Hematopoietic multipotent progenitor cell treated with erythropoietin and hydrocortisone succinate and interleukin-3 and kit ligand, for 4 days (in vitro differentiated cells): ENCODE results near the gene WASF2.
"Not testable (repeated sequence)": the region's sequence is repeated elsewhere in the genome, so short reads cannot be mapped to it uniquely, and the experiment has no call there.

Source experiments
- DNase-seq: peaks from one replicate; pipeline ENCODE4 v3.0.0-alpha.2; 2015

The WASF2 gene

GRCh38 chr1:27447399-27447798 is 42.6 kb downstream of the WASF2 start:
- DNase-seq = no peak

GRCh38 chr1:27446496-27447020 is 43.4 kb downstream of the WASF2 start:
- DNase-seq = peak; percentile 42

DNA sequence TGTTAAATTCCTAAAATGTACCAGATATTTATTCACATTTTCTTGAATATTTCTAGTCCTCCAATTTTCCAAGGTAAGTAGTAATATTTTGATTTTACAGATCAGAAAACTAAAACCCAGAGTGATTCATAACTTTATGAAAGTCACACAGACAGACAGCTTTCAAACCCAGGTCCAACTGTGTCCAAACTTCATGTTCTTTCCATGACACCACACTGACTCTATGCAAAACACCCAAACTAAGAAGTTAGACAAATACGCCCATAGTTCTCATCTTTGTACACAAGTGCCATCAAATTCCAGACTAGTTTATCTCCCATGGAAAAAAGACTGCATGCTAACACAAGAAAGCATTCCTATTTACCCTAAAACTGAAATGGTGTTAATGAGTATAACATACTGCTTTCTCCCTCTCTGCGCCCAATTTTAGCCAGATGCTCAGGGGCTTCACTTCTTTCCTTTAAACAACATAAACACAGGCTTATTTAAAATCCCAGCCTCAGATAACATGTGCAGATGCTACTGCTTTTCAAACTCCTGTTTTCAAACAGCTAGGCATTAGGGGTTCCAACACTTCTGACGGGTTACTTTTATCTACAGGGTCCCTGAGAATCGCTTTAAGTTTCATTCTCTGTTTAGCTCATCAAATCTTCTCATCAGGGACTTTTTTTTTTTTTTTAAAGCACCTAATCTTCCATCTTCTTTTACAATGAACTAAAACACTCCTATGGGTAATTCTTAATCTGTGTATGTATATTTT is 44.6 kb downstream of the WASF2 start:
- no peak for DNase-seq

DNA sequence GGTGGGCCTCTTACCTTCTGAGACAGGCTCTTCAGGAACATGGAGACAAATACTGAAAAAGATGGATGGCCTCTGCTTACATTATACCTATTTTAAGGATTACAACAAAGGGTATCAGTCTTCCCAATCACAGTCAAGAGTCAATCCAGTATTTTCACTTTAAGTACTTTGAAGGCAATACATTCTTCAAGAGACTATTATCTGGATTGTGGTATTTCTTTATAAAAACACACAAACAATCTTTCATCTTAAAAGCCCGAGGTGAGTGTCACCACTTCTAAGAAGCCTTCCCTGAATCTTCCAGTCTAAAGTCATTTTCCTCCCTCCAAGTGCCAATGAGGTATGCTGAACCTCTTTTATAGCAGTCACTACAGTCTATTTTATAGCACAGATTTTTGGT is 45.3 kb downstream of the WASF2 start:
- DNase-seq = no peak

DNA sequence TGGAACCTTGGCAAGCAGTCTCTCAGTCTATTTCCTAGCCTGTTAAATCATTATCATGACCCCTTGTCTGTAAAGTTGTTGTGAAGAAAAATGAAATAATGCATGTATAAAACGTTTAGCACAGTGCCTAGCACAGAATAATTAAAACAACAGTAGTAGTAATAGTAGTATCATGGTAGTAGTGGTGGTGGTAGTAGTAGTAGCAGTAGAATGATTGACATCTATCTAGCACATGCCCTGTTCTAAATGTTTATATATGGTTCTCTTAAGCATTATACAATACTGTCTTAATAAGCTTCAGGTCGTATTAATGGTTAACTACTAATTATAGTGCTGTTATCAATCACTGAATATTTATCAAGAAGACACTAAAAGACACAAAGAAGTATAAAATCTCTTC is 50.8 kb downstream of the WASF2 start:
- no peak for DNase-seq

- peak; percentile 38 for DNase-seq
These were observed 51.3 kb downstream of the WASF2 start for GRCh38 chr1:27438621-27439061.

DNA sequence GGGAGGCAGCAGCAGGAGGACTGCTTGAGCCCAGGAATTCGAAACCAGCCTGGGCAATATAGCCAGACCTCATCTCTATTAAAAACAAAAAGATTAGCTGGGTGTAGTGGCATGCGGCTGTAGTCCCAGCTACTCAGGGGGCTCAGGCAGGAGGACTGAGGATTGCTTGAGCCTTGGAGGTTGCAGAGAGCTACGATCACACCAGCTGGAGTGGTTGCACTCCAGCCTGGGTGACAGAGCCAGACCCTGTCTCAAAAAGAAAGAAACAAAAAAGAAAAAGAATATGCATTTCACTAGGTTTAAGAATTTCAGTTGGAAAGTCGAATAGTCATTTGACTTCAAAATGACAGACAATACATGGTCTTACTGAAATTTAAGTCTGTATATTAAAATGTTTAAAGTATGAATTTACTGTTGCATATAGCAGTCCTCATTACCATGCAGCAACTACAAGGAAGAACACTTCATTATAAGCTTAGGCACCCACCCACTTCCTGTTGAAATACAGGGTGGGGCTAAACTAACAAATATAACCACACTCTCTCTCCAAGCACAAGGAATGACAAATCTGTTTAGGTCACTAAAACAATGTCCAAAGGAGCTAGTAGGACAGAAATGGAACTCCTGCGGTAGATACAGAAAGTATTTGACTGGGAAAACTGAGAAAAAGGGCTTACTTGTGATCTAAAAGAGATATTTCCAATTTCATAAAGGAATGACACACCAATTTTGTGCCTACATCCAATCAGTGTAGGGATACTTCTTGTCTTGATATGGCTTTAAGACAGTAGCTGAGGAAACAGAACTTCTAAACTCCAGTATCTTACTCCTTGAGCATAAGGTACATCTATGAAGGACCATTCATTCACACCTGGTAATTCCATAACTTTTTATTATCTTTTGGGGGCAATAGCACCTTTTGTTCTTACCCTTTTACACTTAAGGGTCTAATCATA is 53.5 kb downstream of the WASF2 start:
- peak; percentile 80 for DNase-seq

DNA sequence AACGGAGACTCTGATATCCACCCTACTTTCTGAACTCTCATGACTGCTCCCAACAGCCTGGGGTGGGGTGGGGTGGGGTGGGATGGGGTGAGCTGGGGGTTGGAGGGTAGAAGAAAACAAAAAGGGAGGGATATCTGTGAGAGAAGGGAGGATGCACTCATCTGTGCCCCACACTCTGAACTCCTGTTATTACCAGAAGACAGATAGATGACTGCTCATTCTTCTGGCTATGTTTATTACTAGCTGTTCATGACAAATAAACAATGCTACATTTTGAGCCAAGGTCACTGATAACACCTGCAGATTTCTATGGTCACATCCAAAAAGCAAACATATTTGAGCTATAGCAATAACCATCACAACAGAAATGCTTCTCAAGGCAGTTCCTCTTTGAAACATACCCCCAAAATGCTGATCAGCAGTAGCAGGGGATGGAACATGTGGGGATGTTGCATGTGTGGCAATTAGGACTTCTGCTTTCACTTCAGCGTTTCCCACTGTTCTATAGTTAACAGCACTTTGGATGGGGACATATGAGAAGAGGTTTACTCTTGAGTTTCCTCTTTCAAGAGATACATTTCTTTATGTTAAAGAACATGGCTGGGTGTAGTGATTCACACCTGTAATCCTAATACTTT is 54.3 kb downstream of the WASF2 start:
- DNase-seq = peak; percentile 89

GRCh38 chr1:27433706-27434105 is 56.3 kb downstream of the WASF2 start:
- DNase-seq = no peak

GRCh38 chr1:27432725-27433124 is 57.2 kb downstream of the WASF2 start:
- not testable (repeated sequence) for DNase-seq

DNA sequence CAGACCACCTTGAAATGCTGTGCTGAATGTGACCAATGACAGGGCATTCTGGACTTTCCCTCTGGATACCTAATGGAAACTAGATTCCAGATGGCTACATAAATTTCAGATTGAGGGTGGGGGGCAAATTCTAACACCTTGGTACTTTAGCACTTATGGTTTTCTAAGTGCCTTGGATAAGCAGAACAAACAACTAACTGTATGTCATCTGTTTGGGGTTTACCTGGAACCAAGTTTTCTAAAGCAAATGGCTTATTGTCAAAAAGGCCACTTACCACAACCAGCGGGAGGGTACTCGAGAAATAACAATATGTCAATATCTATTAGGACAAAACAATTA is 58.4 kb downstream of the WASF2 start:
- DNase-seq = no peak

GRCh38 chr1:27430903-27431600 is 58.9 kb downstream of the WASF2 start:
- DNase-seq = peak; percentile 85

GRCh38 chr1:27429029-27429425 is 60.9 kb downstream of the WASF2 start:
- peak; percentile 21 for DNase-seq

GRCh38 chr1:27428316-27429028 is 61.5 kb downstream of the WASF2 start:
- DNase-seq = peak; percentile 93

- peak; percentile 19 for DNase-seq
These were observed 62.1 kb downstream of the WASF2 start for GRCh38 chr1:27427816-27428315.

DNA sequence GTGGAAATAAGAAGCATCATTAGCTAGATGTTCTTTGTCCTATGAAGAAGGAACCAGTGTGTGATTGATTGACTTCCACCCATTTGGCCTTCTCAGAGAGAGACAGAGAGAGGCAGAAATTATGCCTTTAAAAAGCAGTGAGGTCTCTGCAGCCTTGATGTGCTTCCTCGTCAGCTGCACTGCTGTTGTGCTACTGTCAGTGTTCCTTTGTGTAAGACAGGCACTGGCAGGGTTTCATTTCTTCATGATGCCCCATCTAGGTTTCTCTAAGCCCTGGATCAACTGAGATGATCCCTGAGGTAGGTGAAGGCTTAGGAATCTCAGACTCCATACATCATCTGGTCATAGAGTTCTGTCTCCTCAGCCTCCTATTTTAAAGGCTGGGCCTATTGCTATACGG is 62.6 kb downstream of the WASF2 start:
- DNase-seq = peak; percentile 19

GRCh38 chr1:27423709-27424108 is 66.3 kb downstream of the WASF2 start:
- DNase-seq = no peak

DNA sequence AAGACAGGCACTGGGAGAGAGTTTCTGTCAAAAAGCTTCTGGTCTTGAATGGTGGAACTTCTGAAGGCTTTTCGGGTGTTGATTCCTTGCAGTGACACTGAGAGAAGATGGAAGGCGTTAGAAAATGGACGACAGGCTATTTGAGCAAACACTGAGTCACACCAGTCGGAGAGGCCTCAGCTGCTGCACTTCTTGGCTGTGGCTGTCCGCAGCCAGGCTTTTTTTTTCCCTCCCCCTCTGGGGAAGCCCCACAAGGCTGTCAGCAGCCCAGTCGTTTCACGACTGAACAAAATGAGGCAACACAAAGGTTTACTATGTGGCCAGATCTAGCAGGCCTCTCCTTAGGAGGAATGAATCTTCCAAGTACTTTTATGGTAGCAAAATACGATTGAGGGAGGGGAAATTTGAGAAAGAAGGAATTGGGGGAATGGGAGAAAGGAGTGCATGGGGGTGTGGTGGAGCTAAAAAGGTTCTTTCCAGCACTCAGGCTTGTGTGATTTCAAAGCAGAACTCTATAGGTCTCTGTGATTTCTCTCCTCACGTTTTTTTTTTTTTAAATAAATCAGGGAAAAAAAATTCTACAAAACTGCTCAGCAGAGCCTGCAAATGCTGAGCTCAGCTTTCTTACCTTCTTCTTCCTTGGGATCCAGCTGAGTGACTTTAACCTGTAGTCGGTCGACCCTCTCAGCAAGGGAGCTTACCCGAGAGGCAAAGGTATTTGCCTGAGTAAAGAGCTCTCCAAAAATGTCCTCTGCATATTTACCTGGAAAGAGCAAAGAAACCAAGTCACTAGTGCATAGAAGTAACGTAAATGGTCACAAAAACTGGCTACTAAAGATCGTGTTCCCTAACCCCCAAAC is 71.4 kb downstream of the WASF2 start:
- DNase-seq = no peak

GRCh38 chr1:27417713-27418112 is 72.3 kb downstream of the WASF2 start:
- DNase-seq = no peak

DNA sequence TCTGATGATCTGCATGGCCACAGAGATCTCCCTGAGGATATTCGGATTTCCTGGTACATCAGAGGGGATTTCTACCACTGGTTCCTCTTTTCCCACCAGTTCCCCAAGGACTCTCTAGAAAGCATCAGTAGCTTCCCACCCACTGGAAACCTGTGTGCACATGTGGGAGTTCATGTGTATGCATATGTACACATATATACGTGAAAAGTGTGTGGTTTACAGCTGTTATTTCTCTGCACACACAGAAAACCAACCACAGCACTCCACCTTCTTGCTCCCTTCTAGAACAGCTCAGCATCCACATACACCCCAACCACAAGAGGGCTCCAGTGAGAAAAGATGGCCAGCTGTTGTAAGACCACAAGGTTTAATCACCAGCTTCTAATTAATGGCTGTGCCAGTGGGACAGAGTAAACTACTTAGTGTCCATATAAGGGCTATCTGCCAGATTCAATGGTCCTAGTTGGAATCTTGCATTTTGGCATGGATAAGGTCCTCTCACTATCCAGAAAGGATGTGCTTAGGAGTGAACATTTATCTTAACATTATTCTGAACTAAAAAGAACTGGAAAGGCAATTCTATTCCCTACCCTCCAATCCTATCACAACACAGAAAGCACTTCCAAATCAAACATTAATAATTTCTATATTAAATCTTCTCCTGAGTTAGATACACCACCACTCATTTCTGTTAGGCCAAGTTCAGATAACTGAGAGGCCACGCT is 73.4 kb downstream of the WASF2 start:
- peak; percentile 92 for DNase-seq
